Testis (tissue), 3 donors: ENCODE data around the gene TGFB1I1. TPM values are rescaled to one million over a fixed set of nuclear protein-coding genes. Genes with fewer than 3 reads are reported as not detected.

Experiments used
- DNase-seq: peaks from one replicate; pipeline ENCODE4 v3.0.0-alpha.2; 2019
- H3K27ac ChIP-seq, 2 donors: fragments of 200-600 bp; sonication (generic); one replicate each; pipeline ENCODE4 v1.5.1; 2019
- H3K27me3 ChIP-seq: fragments of 200-600 bp; sonication (generic); one replicate; pipeline ENCODE4 v1.5.1; 2019
- H3K36me3 ChIP-seq: fragments of 200-600 bp; sonication (generic); one replicate; pipeline ENCODE4 v1.5.1; 2017; ENCODE audit warnings: low read depth; ENCODE audit errors: missing control alignments
- H3K4me1 ChIP-seq: fragments of 200-600 bp; sonication (generic); one replicate; pipeline ENCODE4 v1.5.1; 2019
- H3K4me3 ChIP-seq, 2 donors: fragments of 200-600 bp; sonication (generic); one replicate each; pipeline ENCODE4 v1.5.1; 2017 to 2019
- H3K9me3 ChIP-seq: fragments of 200-600 bp; sonication (generic); one replicate; pipeline ENCODE4 v1.5.1; 2017
- POLR2A ChIP-seq: fragments of 450-650 bp; IDR thresholded peaks from one replicate; pipeline ENCODE4 v1.6.1; 2017; ENCODE audit warnings: antibody characterized with exemption, mild to moderate bottlenecking, moderate library complexity
- WGBS, 2 donors: methylation state at CpG; one replicate each; pipeline ENCODE4 v1.1.5; 2018; 5-methylcytosine and 5-hydroxymethylcytosine counted together
- intact Hi-C: fragments of 100-400 bp; cut with DNase I; formaldehyde crosslinking; loops from one replicate; pipeline ENCODE4 v1.15.1; 2023; ENCODE audit warnings: low total_unique reads
- polyA plus RNA-seq: library from polyadenylated mRNA; stranded (reverse); fragments of 350-450 nt; fragmentation: Illumina TruSeq; extraction: RNeasy Lipid Tissue Mini Kit (QIAGEN cat#74804); gene quantifications from one replicate; pipeline ENCODE4 v1.2.3, GENCODE V29; 2014; ENCODE audit warnings: low read depth, low replicate concordance; ENCODE audit not compliant: insufficient read depth
- total RNA-seq, 2 donors: library from RNA; depleted of rRNA; stranded (reverse); fragments of >200 nt; gene quantifications; one replicate each; pipeline ENCODE4 v1.2.3, GENCODE V29; 2016
- TF ChIP-seq, protein P1 (sequence below), 3 experiments: fragments of 450-650 bp in 2 of 3; fragments of 200-600 bp in 1 of 3; sonication (generic) in 1 of 3; IDR thresholded peaks; one replicate each; pipeline ENCODE4 v1.5.1; 2016 to 2019; ENCODE audit warnings: antibody characterized with exemption in 3 of 3, mild to moderate bottlenecking in 2 of 3, moderate library complexity in 1 of 3

TGFB1I1 gene
- total and polyA plus RNA-seq, 3 donors from 2014 or later, result 13.6 to 31.7 (median 28.4) TPM

DNA sequence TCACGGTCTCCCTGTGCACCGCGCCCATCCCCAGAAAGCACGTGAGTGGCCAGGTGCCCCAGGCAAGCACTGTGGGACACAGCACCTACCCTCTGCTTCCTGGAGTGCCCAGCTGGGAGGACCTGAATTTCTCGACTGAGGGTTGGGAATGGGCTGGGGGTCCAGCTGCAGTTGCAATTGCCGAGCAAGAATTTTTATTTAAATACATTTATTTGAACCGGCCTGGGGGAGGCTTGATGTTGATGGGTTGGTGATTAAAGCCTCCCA, 17.3 kb downstream of the TGFB1I1 start:
- DNase-seq, result no peak
- intact Hi-C loops, result no loop called here
- no peaks in the 10 kb centered on the region for H3K9me3 ChIP-seq
- H3K4me3 ChIP-seq, result no peak overlapping the region
- TF ChIP-seq, protein P1, sequence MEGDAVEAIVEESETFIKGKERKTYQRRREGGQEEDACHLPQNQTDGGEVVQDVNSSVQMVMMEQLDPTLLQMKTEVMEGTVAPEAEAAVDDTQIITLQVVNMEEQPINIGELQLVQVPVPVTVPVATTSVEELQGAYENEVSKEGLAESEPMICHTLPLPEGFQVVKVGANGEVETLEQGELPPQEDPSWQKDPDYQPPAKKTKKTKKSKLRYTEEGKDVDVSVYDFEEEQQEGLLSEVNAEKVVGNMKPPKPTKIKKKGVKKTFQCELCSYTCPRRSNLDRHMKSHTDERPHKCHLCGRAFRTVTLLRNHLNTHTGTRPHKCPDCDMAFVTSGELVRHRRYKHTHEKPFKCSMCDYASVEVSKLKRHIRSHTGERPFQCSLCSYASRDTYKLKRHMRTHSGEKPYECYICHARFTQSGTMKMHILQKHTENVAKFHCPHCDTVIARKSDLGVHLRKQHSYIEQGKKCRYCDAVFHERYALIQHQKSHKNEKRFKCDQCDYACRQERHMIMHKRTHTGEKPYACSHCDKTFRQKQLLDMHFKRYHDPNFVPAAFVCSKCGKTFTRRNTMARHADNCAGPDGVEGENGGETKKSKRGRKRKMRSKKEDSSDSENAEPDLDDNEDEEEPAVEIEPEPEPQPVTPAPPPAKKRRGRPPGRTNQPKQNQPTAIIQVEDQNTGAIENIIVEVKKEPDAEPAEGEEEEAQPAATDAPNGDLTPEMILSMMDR (IDR thresholded peaks at IDR 0.05), result no peak
- TF ChIP-seq POLR2A, result no peak
- 75 to 77% methylated on average over 7 of the region's 7 CpGs for WGBS, 2 donors
- no peaks in the 10 kb centered on the region for H3K27me3 ChIP-seq
- H3K36me3 ChIP-seq, result no peaks in the 10 kb centered on the region
- peaks cover 11% of the 10 kb centered on the region for H3K4me1 ChIP-seq
- H3K27ac ChIP-seq, result no peak overlapping the region

DNA sequence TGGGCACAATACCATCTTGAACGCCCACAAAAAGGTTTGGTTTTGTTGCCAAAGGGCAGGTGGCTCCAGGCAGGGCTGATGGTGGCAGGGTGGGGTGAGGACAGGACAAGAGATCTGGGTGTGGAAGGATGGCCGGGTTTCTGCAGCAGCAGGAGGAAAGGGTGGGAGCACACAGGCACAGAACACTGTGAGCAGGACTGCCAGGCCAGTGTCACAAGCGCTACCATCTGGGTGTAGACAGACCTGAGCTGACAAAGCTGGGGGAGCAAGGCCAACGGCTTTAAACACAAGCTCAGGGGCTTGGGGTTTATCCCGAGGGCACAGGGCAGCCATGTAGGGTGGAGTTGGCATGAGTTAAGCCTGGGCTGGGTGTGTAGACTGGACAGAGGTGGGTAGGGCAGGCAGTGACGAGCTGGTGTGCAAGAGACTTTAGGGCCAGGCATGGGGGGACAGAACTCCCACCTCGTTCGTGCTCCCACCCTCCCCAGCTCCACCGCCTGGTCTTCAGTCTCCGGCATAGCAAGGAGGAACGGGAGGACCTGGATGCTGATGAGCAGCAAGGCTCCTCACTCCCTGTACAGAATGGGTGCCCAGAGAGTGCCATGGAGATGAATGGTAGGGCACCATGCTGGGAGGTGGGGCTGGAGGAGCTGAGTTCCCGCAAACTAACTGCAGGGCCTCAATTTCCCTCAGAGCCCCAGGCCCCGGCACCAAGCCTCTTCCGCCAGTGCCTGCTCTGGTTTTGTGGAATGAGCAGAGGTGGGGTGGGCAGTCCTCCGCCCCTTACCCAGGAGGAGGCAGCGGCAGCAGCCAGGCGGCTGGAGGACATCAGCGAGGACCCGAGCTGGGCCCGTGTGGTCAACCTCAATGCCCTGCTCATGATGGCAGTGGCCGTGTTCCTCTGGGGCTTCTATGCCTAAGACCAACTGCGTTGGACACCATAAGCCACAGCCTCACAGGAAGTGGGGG, 17.9 kb downstream of the TGFB1I1 start:
- no peak overlapping the region for H3K4me3 ChIP-seq
- intact Hi-C loops, result no loop called here
- H3K9me3 ChIP-seq, result no peaks in the 10 kb centered on the region
- TF ChIP-seq, protein P1 (IDR thresholded peaks at IDR 0.05), result no peak
- TF ChIP-seq POLR2A, result no peak
- peaks cover 11% of the 10 kb centered on the region for H3K4me1 ChIP-seq
- no peaks in the 10 kb centered on the region for H3K36me3 ChIP-seq
- no peak for DNase-seq
- WGBS, 2 donors, result 85 to 92% methylated on average over 9 to 22 of the region's 22 CpGs
- H3K27me3 ChIP-seq, result no peaks in the 10 kb centered on the region
- no peak overlapping the region for H3K27ac ChIP-seq

DNA sequence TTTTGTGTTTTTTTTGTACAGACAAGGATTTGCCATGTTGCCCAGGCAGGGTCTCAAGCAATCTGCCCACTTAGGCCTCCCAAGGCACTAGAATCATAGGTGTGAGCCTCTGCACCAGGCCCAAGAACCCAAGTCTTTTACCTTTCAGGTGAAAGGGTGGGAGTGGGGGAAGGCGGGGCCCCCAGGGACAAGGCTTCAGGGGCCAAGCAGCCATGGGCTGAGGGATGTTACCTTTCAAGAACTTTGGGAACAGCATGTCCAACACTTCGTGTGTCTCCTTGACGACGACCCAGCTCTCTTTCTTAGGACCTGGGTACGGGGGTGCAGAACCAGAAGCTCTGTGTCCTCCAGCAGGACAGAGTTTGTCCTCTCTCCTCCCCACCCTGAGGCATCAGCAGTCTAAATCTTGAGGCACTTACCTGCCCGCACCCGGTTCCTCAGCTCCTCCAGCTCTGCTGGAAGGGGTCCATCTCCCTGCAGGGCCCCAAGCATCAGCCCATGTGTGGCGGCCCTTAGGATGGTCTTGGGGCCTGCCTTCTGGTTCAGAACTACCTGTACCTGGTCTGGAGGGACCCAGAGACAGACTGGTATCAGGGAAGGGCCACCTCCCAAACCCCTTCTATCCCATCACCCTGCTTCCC, 19.9 kb downstream of the TGFB1I1 start:
- no peak overlapping the region for H3K27ac ChIP-seq
- peaks cover 11% of the 10 kb centered on the region for H3K4me1 ChIP-seq
- TF ChIP-seq POLR2A, result no peak
- TF ChIP-seq, protein P1 (IDR thresholded peaks at IDR 0.05), result no peak
- H3K27me3 ChIP-seq, result no peaks in the 10 kb centered on the region
- H3K4me3 ChIP-seq, result no peak overlapping the region
- no peak for DNase-seq
- no peaks in the 10 kb centered on the region for H3K36me3 ChIP-seq
- no peaks in the 10 kb centered on the region for H3K9me3 ChIP-seq
- 93 to 95% methylated on average over 7 to 8 of the region's 8 CpGs for WGBS, 2 donors
- intact Hi-C loops, result no loop called here

DNA sequence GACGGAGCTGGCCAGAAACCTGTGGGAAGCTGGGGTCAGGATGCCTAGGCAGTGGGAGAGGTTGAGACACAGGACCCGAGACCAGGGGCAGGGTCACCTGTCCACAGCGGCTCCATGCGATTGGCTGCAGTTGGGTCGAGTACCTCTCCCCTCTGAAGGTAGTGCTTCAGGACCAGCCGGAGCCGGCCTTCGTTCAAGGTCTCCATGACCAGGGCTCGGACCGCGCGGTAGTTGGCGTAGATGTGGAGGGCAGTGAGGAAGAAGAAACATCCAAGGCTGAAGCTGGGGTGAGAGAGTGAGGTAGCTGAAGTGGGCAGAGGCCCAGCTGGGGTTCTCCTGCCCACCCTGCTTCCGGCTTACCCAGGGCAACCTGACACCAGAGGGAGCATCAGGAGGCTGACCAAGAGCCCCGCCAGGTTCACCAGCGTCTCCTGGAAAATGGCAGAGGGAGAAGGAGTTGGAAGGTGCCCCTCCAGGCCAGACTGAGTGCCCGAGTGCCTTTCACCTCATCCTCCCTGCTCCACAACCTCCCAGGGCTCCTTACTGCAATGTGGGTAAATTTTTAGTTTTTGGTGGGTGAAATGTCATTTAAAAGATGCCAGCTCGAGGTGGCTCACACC, 21.7 kb downstream of the TGFB1I1 start:
- WGBS, 2 donors, result 90 to 91% methylated on average over 18 of the region's 18 CpGs
- Histone ChIP-seq H3K27ac (no peak overlapping the region), H3K4me1 (no peaks in the 10 kb centered on the region), H3K4me3 (no peak overlapping the region), H3K36me3 (no peaks in the 10 kb centered on the region), H3K27me3 (no peaks in the 10 kb centered on the region), H3K9me3 (no peaks in the 10 kb centered on the region)
- intact Hi-C loops, result no loop called here
- TF ChIP-seq POLR2A, result no peak
- TF ChIP-seq, protein P1 (IDR thresholded peaks at IDR 0.05), result no peak
- no peak for DNase-seq
